Head of caudate nucleus (tissue), 42 donors: ENCODE measurements around the gene CD47.

ENCODE experiments used
- DNase-seq, 42 donors: peaks; one replicate each; pipeline versions ENCODE4 v3.0.0 to v3.0.0-alpha.2; 2020 to 2021; ENCODE audit warnings: mixed read lengths in 7 of 42
- intact Hi-C: fragments of 100-400 bp; cut with DNase I; formaldehyde crosslinking; loops from one replicate; pipeline ENCODE4 v1.15.0; 2022

CD47 gene

DNA sequence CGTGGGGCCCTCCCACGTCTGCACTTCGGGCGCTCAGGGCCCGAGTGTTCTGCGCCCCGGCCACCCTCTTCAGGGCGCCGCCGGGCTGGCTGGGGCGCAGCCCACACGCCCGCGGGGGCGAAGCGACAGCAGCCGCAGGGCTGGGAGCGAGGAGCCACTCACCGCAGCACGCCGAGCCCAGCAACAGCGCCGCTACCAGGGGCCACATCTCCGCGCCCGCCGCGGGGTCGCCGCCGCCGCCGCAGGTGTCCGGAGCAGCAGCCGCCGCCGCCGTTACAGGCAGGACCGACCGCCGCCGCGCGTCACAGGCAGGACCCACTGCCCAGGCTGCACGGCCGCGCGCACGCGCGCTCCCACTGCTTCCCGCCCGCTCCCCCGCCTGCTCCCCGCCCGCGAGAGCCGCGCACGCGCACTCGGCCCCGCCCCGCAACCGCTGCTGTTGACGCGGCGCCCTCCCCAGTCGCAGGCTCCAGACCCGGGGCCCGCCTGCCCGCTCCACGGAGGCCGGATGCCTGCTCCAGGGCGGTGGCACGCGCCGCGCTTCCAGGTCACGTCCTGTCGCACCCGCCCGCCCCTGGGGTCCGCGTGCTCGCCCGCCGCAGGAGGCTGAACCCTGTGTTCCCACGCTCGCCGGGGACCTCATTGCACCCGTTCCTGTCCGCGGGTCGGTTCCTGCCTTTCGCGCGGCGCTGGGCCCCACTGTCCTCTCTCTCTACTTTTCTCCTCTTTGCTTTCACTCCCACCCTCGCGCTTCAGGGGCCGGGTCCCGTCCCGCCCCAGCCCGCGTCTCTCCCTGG, at the start of gene CD47:
Gene CD47 (minus strand): TSS at position 331 of the 797 bp plus-strand sequence. CDS start 123 bp downstream, at position 208.
- intact Hi-C loops, result loop anchor here (5.0 kb wide), 1 partner anchor 164 kb away; no protein-coding TSS in a partner anchor
- peak; percentile 81 to 98 (median 96) for DNase-seq

DNA sequence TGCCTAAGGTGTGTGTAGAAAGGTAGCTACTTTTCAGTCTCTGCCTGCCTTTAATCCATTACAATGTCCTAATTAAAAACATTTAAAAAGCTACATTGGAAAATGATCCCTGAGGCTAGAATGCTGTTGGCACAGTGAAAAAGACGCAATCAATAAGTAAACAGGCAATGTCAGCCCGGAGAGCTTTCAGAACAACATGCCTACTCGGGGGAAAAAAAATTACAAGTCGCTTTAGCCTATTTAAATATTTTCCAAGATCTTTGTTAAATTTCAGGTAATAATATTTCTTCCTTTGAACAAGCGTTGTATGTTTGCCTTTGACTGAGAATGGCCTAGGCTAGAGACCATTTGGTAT, 46.6 kb upstream of the CD47 start:
- no peak for DNase-seq
- intact Hi-C loops, result no loop called here

DNA sequence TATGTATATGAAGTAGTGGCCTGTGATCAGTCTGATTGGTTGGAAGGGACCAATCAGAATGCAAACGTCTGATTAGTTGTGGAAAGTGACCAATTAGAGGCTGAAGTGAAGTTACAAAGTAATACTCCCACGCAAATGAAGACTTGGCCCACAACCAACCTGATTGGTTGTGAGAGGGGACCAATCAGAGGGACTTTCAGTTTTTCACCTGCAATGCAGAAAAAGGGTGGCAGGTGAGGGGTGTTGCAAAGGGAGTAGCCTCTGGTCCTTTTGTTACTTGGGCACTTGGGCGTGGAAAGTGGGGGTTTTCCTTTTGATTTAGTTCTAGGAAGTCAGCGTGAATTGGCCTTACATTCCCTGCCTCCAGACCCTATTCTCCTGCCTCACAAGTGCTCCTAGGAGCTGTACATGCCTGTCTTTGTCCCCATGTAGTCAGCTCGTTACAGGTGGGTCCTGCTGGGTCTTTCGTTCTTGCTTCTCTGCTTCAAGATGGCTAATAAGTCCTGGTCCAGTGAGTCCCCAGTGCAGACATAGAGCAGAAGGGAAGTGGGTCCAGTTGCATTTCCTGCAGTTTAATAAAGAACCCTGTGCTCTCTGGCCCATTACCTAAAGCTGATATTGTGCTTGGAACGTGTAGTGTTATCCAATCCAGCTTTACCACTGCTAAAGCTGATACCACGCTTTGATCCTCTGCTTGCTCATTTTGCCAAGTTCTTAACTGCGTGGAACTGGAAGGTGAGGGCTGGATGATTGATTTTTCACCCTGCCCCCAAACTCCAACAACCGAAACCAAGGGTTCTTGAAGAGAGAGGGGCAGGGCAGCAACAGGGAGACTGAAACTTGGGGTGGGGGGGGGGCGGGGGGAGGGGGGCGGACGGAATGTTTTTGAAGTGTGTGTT, 46.0 kb upstream of the CD47 start:
- intact Hi-C loops, result no loop called here
- no peak for DNase-seq

DNA sequence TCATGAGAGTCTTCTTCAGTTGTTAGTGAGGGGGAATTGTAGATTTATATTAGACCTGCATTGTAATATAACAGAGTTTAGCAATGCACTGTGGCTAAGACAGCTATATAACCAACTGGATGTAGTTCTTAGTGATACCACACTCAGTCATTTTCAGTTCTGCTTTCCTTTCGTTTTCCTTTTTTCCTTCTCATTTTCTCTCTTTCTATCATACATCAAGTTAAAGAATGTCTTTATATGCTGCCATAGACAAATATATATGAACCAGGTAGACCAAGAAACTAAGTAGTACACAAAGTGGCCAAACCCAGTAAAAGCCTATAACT, 43.7 kb upstream of the CD47 start:
- intact Hi-C loops, result no loop called here
- DNase-seq, result no peak

DNA sequence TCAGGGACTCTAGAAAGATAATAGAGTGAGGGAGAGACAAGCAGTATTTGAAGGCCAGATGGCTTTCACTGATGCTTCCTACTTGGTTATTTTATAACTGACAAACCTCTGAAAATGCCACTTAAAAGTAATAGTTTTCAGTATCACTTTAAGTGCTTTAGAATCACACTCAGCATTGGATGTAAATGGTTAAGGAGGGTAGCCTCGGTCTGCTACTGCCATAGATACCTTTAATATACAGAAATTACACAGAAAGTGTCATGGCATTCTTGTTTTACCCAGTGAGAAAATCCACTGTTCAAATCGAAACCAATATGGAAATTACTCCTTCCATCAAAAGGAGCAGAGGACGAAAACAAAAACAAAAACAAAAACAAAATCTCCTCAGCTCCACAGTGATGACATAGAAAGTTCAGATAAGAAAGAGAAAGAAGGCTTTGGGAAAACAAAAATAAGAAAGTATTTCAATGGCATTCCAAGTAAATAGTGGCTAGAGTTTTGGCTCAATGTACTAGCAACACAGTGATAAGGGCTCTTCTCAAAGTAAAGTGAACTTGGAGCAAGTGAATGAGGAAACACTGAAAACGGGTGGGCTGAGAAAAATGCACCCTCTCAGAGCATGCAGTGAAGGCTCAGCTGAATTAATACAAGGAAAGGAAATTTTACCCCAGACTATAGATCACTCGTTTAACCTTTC, 43.2 kb upstream of the CD47 start:
- intact Hi-C loops, result no loop called here
- DNase-seq, result no peak

DNA sequence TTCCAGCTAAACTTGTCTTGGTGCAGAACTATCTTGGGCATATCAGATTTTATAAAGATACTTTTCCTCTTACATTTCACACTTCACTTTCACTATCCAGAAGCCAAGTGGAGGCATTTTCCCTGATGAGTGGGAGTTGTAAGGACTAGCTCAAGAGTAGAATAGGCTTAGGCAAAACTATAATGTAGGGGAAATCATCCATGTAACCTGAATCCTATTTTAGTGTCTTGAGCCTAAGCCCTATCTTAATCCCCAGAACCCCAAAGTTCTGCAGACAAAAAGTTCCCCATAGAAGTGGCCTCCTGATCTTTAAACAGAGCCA, 42.2 kb upstream of the CD47 start:
- DNase-seq, result no peak
- intact Hi-C loops, result no loop called here

DNA sequence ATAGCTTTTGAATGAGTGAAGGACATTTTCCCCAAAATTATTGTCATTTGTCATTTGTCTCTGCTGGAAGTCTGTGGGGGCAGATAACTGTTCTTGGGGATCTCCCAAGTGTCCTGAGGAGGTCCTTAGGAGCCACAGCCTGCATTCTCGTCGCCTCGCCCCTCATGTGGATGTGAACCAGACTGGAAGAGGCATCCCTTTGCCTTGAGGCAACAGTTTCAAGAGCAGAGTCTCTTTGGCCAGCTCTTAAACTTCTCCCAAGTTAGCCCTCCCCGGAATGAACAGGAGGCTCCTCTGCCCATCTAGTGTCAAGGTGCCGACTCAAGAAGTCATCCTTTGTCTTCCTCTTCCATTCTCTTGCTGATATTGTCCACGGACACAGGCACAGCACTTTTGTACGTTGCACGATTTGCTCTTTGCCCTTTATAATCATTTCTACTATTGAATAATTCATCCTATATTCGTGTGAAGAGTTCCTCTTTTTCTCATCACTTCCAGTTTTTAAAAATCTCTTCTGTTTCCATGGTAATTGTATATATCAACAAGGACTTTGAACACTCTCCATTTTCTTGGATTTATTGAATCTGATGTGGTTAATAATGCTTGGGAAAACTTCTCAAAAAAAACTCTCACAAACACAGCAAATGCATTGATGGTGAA, 40.8 kb upstream of the CD47 start:
- intact Hi-C loops, result no loop called here

DNA sequence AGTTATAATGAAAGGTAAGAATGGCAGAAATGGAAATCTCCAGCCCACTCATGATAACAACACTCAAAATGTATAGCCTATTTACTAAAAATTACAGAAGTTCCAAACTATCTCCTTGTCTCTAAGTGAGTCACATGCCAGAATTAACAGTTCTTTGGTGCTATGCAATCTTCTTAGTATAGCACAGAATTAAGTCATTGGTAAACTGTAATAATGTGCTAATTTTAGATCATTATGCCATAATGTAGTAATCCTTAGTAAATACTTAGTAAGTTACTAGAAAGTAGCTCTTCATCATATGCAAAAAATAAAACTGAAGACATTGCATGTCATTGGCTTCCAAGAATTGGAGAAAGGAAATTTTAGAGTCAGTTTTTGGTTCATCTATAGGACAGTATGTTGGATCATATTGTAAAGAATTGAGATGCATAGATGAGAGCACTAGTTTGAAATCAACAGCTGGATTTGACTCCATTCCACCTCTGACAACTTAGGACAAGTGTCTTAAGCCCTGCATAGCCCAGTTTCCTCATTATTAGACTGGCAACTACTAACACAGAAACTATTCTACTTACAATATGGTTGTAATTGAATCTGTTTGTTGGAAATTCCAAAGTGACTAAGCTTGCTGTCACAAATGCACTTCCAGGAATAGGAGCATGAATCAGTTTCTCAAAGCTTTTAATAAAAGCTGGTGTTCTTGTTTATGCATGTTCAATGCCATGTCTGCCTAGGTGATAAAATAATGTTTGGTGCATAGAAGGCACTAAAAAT, 40.1 kb upstream of the CD47 start:
- intact Hi-C loops, result no loop called here
- no peak for DNase-seq

More for the DNA sequence above, 40.8 kb upstream of the CD47 start:
- no peak for DNase-seq

DNA sequence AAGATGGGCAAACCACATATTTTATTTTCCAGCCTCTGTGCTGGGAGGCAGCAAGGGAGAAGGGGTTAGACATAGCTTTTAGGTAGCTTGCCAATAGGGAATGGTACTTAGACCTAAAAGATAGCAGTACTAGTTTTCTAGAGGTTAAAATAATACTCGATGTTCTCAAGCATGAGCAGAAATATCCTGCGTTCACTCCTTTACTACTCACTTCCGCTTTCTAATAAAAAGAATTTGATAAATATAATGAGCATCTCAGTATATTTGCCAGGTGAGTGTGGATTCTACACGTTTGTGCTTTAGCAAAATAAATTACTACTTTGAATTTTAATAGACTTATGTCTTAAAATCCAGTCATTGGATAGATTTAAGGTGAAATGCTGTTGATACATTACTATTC, 39.4 kb upstream of the CD47 start:
- intact Hi-C loops, result no loop called here
- no peak for DNase-seq

DNA sequence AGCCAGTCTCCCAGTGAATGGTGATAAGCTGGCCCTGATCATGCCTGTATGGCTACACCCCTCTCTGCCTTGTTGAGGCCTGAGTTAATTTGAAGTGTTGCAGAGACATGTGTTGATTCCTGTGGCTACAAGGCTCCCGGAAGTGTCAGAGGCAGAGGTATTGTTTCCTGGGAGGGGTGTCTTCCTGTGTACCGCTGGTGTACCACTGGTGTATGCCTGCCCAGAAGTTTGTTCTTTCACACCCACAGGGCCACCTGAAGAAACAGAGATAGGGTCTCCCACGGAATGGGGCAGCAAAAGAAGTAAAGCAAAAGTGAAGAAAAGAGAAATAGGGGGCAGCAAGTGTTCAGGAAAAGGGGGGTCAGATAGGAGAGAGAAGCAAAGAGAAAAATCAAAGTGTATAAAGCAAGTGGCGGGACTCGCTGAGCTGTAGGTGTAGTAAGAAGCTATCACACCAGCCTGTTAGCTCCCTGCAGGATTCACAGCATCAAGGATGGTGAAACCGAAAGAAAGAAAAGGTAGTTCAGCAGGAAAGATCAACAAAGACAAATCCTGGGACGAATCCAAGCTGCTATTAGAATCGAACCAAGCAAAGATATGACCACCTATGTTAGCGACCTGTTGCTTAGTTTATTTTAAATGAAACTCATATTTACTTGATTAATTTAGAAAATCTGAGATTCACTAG, 36.6 kb upstream of the CD47 start:
- intact Hi-C loops, result no loop called here
- no peak for DNase-seq

DNA sequence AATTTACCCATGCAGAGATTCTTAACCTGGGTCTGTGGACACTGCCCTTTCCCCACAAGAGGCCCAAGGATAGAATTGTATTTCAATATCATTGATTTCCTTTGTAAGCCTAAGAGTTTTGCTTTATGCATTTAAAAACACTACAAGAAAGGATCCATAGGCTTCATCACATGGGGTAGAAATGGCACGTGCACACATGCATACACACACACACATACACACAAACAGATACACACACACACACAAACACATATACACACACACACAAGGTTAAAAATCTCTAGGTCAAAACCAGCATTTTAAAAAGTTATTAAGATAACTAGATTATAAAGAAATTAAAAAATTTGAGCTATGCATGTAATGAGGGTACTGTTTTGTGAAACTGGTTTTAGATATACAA, 35.5 kb upstream of the CD47 start:
- intact Hi-C loops, result no loop called here
- DNase-seq, result no peak

DNA sequence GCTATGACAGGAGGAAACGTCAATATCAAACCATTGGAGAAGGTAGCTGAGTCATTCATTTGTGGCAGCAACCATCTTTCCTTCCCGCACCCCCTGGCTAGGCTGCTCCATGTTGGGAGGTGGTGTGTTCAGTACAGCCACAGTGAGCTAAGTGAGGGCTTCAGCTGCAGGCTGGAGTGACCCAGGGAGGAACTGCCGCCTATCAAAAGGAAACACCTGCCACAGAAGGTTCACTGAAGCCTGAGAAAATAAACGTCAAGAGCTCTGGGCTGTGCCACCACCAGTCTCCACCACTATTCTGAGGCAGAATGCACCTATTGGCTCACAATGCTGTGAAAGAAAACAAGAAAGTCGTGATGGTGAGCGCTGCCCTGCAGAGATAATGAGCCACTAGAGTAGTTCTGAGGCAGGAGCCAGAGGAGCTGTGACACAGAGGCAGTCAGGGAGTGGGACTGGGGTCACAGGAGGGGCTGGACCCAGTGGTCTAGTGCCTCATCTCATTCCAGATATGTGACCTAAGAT, 34.8 kb upstream of the CD47 start:
- intact Hi-C loops, result no loop called here
- no peak for DNase-seq

DNA sequence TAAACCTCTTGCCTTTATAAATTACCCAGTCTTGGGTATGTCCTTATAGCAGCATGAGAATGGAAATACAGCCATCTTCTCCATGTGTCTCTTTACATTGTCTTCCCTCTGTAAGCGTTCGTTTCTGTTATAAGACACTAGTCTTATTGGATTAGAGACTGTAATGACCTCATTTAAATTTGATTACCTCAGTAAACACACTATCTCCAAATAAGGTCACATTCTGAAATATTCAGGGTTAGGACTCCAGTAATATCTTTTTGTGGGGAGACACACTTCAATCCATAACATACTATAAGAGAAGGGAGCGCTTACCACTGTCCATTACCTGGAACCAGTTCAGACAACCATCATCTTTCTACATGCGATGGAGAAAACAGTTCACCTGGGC, 34.3 kb upstream of the CD47 start:
- intact Hi-C loops, result no loop called here
- no peak for DNase-seq

DNA sequence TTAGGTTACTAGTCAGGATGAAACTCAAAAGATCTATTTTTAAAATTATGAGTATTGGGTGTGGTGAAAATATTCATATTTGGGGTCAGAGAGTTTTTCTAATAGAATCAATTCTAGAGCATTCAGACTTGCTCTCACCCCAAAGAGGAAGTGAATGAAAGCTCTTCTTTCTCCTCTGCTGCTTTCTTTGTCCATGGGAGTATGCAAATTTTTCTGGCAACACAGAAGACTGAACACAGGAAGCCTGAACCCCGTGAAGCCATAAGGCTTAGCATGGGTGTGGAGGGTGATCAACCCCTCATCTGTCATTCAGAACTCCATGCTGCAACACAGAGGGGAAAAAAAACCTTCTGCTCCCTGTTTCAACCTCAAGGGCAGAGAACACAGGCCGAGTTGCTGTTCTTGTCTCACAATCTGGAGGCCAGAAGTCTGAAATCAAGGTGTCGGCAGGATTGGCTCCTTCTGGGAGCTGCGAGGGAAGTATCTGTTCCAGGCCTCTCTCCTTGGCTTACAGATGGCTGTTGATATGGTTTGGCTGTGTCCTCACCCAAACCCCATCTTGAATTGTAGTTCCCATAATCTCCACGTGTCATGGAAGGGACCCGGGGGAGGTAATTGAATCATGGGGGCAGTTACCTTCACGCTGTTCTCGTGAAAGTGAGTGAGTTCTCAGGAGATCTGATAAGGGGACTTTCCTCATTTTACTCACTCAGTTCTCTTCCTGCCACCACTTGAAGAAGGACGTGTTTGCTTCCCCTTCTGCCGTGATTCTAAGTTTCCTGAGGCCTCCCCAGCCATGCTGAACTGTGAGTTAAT, 33.7 kb upstream of the CD47 start:
- DNase-seq, result peak in 5 of 42 donors; percentile 11 to 45 (median 35)

DNA sequence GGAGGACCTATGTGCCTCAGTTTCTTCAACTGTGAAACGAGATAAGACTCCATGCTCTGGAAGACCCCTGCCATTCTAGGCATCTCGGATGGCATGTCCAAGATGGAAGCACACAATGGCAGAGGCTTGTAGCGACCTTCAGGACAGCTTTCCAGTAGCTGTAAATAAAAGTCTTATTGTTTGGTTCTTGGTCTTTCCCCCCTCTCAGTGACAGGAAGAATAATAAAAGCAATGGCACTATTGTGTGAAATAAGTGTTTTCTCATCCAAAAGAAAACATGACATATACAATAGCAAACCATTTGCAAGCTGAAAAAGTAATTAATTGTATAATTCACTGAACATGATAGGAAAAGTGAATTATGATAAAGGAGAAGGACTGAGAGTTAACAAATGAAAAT, 32.5 kb upstream of the CD47 start:
- intact Hi-C loops, result no loop called here
- peak in 1 of 42 donors; percentile 17 for DNase-seq

More for the DNA sequence above, 33.7 kb upstream of the CD47 start:
- intact Hi-C loops, result no loop called here

DNA sequence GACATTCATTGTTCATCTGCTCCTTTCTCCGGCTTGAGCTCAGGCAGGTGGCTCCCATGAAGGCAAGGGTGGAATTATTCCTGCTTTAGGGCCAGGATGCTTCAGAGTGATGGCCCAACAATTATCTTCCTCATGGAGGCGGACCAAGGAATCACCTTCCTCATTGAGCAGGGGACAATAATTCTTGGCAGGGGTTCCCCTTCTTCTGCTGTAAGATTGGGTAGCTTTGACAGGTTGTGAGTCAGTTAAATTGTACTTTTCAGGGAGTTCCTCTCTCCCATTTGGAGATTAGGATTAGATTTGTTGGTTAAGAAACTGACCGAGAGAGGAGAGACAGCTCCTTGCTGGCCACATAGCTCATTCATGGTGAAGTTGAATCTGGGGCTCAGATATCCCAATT, 31.4 kb upstream of the CD47 start:
- intact Hi-C loops, result no loop called here
- DNase-seq, result no peak
